Measurements from ENCODE around the gene HSPB9.

Gene HSPB9

DNA sequence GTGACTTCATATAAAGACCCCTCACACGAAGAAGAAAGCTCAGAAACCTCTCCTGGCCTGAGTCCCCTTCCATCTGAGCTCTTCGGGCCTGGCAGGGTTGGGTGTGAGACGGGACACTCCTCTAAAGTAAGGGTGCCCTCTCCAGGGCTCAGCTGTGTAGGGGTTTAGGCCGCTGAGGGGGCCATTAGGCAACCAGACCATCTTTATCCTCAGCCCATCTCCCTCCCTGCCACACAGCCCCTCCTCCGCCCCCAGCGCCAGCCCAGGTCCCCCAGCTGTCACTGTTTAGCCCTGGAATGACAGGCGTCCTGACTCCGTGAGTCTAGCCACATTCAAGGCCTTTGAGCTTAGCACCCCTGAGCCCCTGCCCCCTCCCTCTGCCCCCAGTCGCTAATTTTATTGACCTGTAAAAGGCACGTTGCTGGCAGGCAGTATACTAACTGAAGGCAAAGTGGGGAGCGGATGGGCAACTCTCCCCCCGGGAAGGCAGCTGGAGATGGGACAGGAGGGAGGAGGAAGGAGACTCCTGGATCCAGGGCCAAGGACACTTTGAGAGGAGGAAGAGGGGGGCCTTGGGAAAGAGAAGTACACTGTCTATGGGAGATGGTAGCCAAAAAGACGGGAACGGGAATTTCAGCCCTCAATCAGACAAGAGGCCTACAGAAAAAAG is 23.7 kb upstream of the HSPB9 start:
- Histone ChIP-seq H3K36me3 (ENCODE audit: control insufficient read depth, insufficient read depth, low read length) (no peaks in the 10 kb centered on the region), H3K4me3 (replicated peaks; ENCODE audit: low read depth, low read length) (no peak overlapping the region), H3K27me3 (replicated peaks; ENCODE audit: control insufficient read depth, insufficient read depth, low read length) (no peaks in the 10 kb centered on the region)
- DNase-seq (ENCODE audit: extremely low read depth, insufficient read length) = no peak
- TF ChIP-seq, protein P1, sequence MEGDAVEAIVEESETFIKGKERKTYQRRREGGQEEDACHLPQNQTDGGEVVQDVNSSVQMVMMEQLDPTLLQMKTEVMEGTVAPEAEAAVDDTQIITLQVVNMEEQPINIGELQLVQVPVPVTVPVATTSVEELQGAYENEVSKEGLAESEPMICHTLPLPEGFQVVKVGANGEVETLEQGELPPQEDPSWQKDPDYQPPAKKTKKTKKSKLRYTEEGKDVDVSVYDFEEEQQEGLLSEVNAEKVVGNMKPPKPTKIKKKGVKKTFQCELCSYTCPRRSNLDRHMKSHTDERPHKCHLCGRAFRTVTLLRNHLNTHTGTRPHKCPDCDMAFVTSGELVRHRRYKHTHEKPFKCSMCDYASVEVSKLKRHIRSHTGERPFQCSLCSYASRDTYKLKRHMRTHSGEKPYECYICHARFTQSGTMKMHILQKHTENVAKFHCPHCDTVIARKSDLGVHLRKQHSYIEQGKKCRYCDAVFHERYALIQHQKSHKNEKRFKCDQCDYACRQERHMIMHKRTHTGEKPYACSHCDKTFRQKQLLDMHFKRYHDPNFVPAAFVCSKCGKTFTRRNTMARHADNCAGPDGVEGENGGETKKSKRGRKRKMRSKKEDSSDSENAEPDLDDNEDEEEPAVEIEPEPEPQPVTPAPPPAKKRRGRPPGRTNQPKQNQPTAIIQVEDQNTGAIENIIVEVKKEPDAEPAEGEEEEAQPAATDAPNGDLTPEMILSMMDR (IDR thresholded peaks at IDR 0.05; ENCODE audit: insufficient read depth, low read length, poor library complexity, severe bottlenecking) = no peak

GRCh38 chr17:42101513-42102292 is 20.9 kb upstream of the HSPB9 start:
- TF ChIP-seq, protein P1 (IDR thresholded peaks at IDR 0.05; ENCODE audit: insufficient read depth, low read length, poor library complexity, severe bottlenecking) = peak; percentile 93
- Histone ChIP-seq H3K36me3 (ENCODE audit: control insufficient read depth, insufficient read depth, low read length) (peaks cover 1% of the 10 kb centered on the region; the same call in 1 of the 2 replicates), H3K4me3 (replicated peaks; ENCODE audit: low read depth, low read length) (no peak overlapping the region), H3K27me3 (replicated peaks; ENCODE audit: control insufficient read depth, insufficient read depth, low read length) (no peaks in the 10 kb centered on the region)
- DNase-seq (ENCODE audit: extremely low read depth, insufficient read length) = no peak

- no peaks in the 10 kb centered on the region for H3K27me3 ChIP-seq (replicated peaks; ENCODE audit: control insufficient read depth, insufficient read depth, low read length)
- peaks cover 2% of the 10 kb centered on the region; the same call in 1 of the 2 replicates for H3K36me3 ChIP-seq (ENCODE audit: control insufficient read depth, insufficient read depth, low read length)
- H3K4me3 ChIP-seq (replicated peaks; ENCODE audit: low read depth, low read length) = no peak overlapping the region
- TF ChIP-seq, protein P1 (IDR thresholded peaks at IDR 0.05; ENCODE audit: insufficient read depth, low read length, poor library complexity, severe bottlenecking) = no peak
- DNase-seq (ENCODE audit: extremely low read depth, insufficient read length) = no peak
Observed at GRCh38 chr17:42103221-42103954, 19.2 kb upstream of the HSPB9 start.

DNA sequence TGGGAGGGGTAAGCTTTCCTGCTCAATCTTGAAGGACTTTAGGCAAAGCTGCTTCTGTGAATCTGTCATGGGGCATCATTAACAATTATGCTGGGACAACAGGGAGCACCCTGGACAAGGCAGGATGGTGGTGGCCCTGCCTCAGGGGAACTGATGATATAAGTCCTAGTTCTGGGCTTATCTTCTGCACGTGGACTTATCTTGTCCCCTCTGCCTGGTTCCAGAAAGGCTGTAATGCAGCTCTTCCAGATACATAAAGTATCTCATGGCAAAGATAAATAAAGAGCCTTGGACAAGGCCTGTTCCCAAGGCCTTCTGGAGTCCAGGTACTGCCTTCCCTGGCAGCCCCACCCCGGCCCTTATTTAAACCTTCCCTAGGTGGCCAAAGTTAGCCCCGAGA is 18.3 kb upstream of the HSPB9 start:
- TF ChIP-seq, protein P1 (IDR thresholded peaks at IDR 0.05; ENCODE audit: insufficient read depth, low read length, poor library complexity, severe bottlenecking) = no peak
- Histone ChIP-seq H3K36me3 (ENCODE audit: control insufficient read depth, insufficient read depth, low read length) (peaks cover 3% of the 10 kb centered on the region), H3K27me3 (replicated peaks; ENCODE audit: control insufficient read depth, insufficient read depth, low read length) (no peaks in the 10 kb centered on the region), H3K4me3 (replicated peaks; ENCODE audit: low read depth, low read length) (no peak overlapping the region)
- no peak for DNase-seq (ENCODE audit: extremely low read depth, insufficient read length)

DNA sequence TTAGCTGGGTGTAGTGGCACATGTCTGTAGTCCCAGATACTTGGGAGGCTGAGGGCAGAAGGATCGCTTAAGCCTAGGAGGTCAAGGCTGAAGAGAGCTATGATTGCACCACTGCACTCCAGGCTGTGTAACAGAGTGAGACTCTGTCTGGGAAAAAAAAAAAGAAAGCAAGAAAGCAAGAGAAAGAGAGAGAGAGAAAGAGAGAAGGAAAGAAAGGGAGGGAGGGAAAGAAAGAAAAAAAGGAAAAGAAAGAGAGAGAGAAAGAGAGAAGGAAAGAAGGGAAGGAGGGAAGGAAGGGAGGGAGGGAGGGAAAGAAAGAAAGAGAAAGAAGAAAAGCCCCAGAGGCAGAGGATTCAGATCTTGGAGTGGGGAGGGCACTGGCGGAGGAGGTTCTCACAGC is 16.6 kb upstream of the HSPB9 start:
- Histone ChIP-seq H3K27me3 (replicated peaks; ENCODE audit: control insufficient read depth, insufficient read depth, low read length) (no peaks in the 10 kb centered on the region), H3K4me3 (replicated peaks; ENCODE audit: low read depth, low read length) (no peak overlapping the region), H3K36me3 (ENCODE audit: control insufficient read depth, insufficient read depth, low read length) (peaks cover 4% of the 10 kb centered on the region)
- TF ChIP-seq, protein P1 (IDR thresholded peaks at IDR 0.05; ENCODE audit: insufficient read depth, low read length, poor library complexity, severe bottlenecking) = no peak
- DNase-seq (ENCODE audit: extremely low read depth, insufficient read length) = no peak
